Smooth muscle cell (in vitro differentiated cells): ENCODE data around the gene KPNA2. TPM values are rescaled to one million over a fixed set of nuclear protein-coding genes. Genes with fewer than 3 reads are reported as not detected.
A peak's percentile ranks its signal among the peaks of the same experiment; 100 is the strongest.
"Not testable (repeated sequence)": the region's sequence is repeated elsewhere in the genome, so short reads cannot be mapped to it uniquely, and the experiment has no call there.

Experiments used
- DNase-seq: peaks from one replicate; lab custom pipeline; 2025; ENCODE audit not compliant: unreplicated experiment; lab: John Stamatoyannopoulos, UW
- H2AFZ ChIP-seq: fragments of 200-600 bp; sonication (generic); 2 replicates; pipeline ENCODE4 v1.6.0; 2016; ENCODE audit warnings: antibody characterized with exemption, low read depth, mild to moderate bottlenecking
- H3F3A ChIP-seq: fragments of 200-600 bp; sonication (generic); 2 replicates; pipeline ENCODE4 v1.6.0; 2017; ENCODE audit warnings: antibody characterized with exemption, low read depth
- H3K27ac ChIP-seq: fragments of 200-600 bp; sonication (generic); 2 replicates; pipeline ENCODE4 v1.5.1; 2016; ENCODE audit warnings: low read depth, mild to moderate bottlenecking
- H3K27me3 ChIP-seq: fragments of 200-600 bp; sonication (generic); 2 replicates; pipeline ENCODE4 v1.6.1; 2016; ENCODE audit warnings: low read depth, mild to moderate bottlenecking
- H3K36me3 ChIP-seq: fragments of 200-600 bp; sonication (generic); 2 replicates; pipeline ENCODE4 v1.5.1; 2016; ENCODE audit warnings: low read depth
- H3K4me1 ChIP-seq: fragments of 200-600 bp; sonication (generic); 2 replicates; pipeline ENCODE4 v1.5.1; 2016; ENCODE audit warnings: low read depth
- H3K4me2 ChIP-seq: fragments of 200-600 bp; sonication (generic); 2 replicates; pipeline ENCODE4 v1.6.0; 2016; ENCODE audit warnings: mild to moderate bottlenecking
- H3K4me3 ChIP-seq: fragments of 200-600 bp; sonication (generic); 2 replicates; pipeline ENCODE4 v1.5.1; 2016; ENCODE audit warnings: mild to moderate bottlenecking
- H3K79me2 ChIP-seq: fragments of 200-600 bp; sonication (generic); 2 replicates; pipeline ENCODE4 v1.6.0; 2016; ENCODE audit warnings: low read depth, mild to moderate bottlenecking
- H3K9ac ChIP-seq: fragments of 200-600 bp; sonication (generic); 2 replicates; pipeline ENCODE4 v1.6.0; 2016; ENCODE audit warnings: low read depth
- H3K9me3 ChIP-seq: fragments of 200-600 bp; sonication (generic); replicated peaks from 2 replicates; pipeline ENCODE4 v1.5.1; 2016; ENCODE audit warnings: low read depth
- H4K20me1 ChIP-seq: fragments of 200-600 bp; sonication (generic); 2 replicates; pipeline ENCODE4 v1.6.0; 2016; ENCODE audit warnings: low read depth
- CTCF ChIP-seq: fragments of 200-600 bp; sonication (generic); IDR thresholded peaks from 2 replicates; pipeline ENCODE4 v1.5.1; 2017; ENCODE audit warnings: borderline replicate concordance, mild to moderate bottlenecking, antibody characterized with exemption; ENCODE audit not compliant: insufficient read depth, poor library complexity, severe bottlenecking
- WGBS: methylation state at CpG from one replicate; pipeline ENCODE4 v1.1.7; 2016; ENCODE audit warnings: low lambda C conversion rate; 5-methylcytosine and 5-hydroxymethylcytosine counted together
- polyA plus RNA-seq: library from polyadenylated mRNA; unstranded; fragments of >200 nt; fragmentation: Nextera tagmentation; extraction: Ambion mirVana; gene quantifications from 2 replicates; pipeline ENCODE4 v1.2.1, GENCODE V29; 2016
- total RNA-seq: library from RNA; depleted of rRNA; stranded (reverse); fragments of >200 nt; gene quantifications from 2 replicates; pipeline ENCODE4 v1.2.3, GENCODE V29; 2014

The KPNA2 gene
- total and polyA plus RNA-seq, 2 experiments from 2014 or later, result 84.6 to 135 TPM

- H3K27ac ChIP-seq, result no peak overlapping the region
These were observed 15.7 kb upstream of the KPNA2 start for GRCh38 chr17:68019675-68020408.

GRCh38 chr17:68020409-68020756 lies 15.2 kb upstream of the KPNA2 start:
- H3K36me3 ChIP-seq, result no peaks in the 10 kb centered on the region
- no peak for TF ChIP-seq CTCF
- H3K27ac ChIP-seq, result no peak overlapping the region
- peaks cover 4% of the 10 kb centered on the region for H3F3A ChIP-seq
- no peaks in the 10 kb centered on the region for H3K9me3 ChIP-seq
- H4K20me1 ChIP-seq, result no peaks in the 10 kb centered on the region
- no peak for DNase-seq
- WGBS, result 7% methylated on average over 12 of the region's 12 CpGs
- H3K4me3 ChIP-seq, result peak overlapping the region; percentile 67
- no peaks in the 10 kb centered on the region for H3K27me3 ChIP-seq
- peak overlapping the region; percentile 94 for H3K4me2 ChIP-seq
- H3K9ac ChIP-seq, result no peak overlapping the region
- H3K79me2 ChIP-seq, result no peaks in the 10 kb centered on the region
- H2AFZ ChIP-seq, result peak overlapping the region; percentile 98
- peaks cover 7% of the 10 kb centered on the region for H3K4me1 ChIP-seq

More at GRCh38 chr17:68019675-68020408, 15.7 kb upstream of the KPNA2 start:
- H2AFZ ChIP-seq, result peak overlapping the region; percentile 98
- under 1% methylated on average over 51 of the region's 51 CpGs for WGBS
- no peaks in the 10 kb centered on the region for H3K79me2 ChIP-seq
- H3K9me3 ChIP-seq, result no peaks in the 10 kb centered on the region
- peak overlapping the region; percentile 94 for H3K4me2 ChIP-seq
- no peak for TF ChIP-seq CTCF
- H4K20me1 ChIP-seq, result no peaks in the 10 kb centered on the region
- H3F3A ChIP-seq, result peaks cover 4% of the 10 kb centered on the region
- H3K27me3 ChIP-seq, result no peaks in the 10 kb centered on the region
- no peaks in the 10 kb centered on the region for H3K36me3 ChIP-seq
- peak; percentile 99 for DNase-seq
- H3K4me3 ChIP-seq, result peak overlapping the region; percentile 67
- peak overlapping the region; percentile 40 for H3K9ac ChIP-seq
- H3K4me1 ChIP-seq, result peaks cover 7% of the 10 kb centered on the region

GRCh38 chr17:68020791-68021190 lies 14.7 kb upstream of the KPNA2 start:
- peak overlapping the region; percentile 98 for H2AFZ ChIP-seq
- not testable (repeated sequence) for H3K4me1 ChIP-seq, H3K27me3 ChIP-seq, H3K79me2 ChIP-seq, DNase-seq, H4K20me1 ChIP-seq, H3F3A ChIP-seq, H3K9ac ChIP-seq, H3K27ac ChIP-seq, H3K9me3 ChIP-seq, H3K36me3 ChIP-seq
- peak overlapping the region; percentile 94 for H3K4me2 ChIP-seq
- 74% methylated on average over 13 of the region's 13 CpGs for WGBS
- H3K4me3 ChIP-seq, result peak overlapping the region; percentile 67

GRCh38 chr17:68021963-68022362 lies 13.6 kb upstream of the KPNA2 start:
- TF ChIP-seq CTCF, result no peak
- H3K4me3 ChIP-seq, result no peak overlapping the region
- DNase-seq, result no peak
- no peaks in the 10 kb centered on the region for H3K79me2 ChIP-seq
- H3K9ac ChIP-seq, result no peak overlapping the region
- H3K9me3 ChIP-seq, result no peaks in the 10 kb centered on the region
- peaks cover 4% of the 10 kb centered on the region for H3F3A ChIP-seq
- no peaks in the 10 kb centered on the region for H3K36me3 ChIP-seq
- no peak overlapping the region for H3K27ac ChIP-seq
- WGBS, result 97% methylated on average over 8 of the region's 8 CpGs
- H3K4me1 ChIP-seq, result peaks cover 7% of the 10 kb centered on the region
- no peak overlapping the region for H3K4me2 ChIP-seq
- no peaks in the 10 kb centered on the region for H4K20me1 ChIP-seq
- no peak overlapping the region for H2AFZ ChIP-seq
- H3K27me3 ChIP-seq, result no peaks in the 10 kb centered on the region

GRCh38 chr17:68022547-68022946 lies 13.0 kb upstream of the KPNA2 start:
- H3K79me2 ChIP-seq, DNase-seq, H3K36me3 ChIP-seq, H4K20me1 ChIP-seq, H3K4me1 ChIP-seq, H3K9me3 ChIP-seq, H2AFZ ChIP-seq, H3K9ac ChIP-seq, H3F3A ChIP-seq, H3K27ac ChIP-seq, H3K4me2 ChIP-seq, H3K4me3 ChIP-seq, H3K27me3 ChIP-seq: not testable (repeated sequence)
- 90% methylated on average over 15 of the region's 15 CpGs for WGBS
